Activated CD4-positive, alpha-beta T cell treated with anti-CD3 and anti-CD28 coated beads, Interleukin-2, amount 50 U/mL, for 48 hours (primary cell): ENCODE data around the gene RIMS3.
A peak's percentile ranks its signal among the peaks of the same experiment; 100 is the strongest.
"Not testable (repeated sequence)": the region's sequence is repeated elsewhere in the genome, so short reads cannot be mapped to it uniquely, and the experiment has no call there.

ENCODE experiments used
- DNase-seq, 2 experiments: peaks; one replicate each; pipeline ENCODE4 v3.0.0-alpha.2; 2020

RIMS3 gene

DNA sequence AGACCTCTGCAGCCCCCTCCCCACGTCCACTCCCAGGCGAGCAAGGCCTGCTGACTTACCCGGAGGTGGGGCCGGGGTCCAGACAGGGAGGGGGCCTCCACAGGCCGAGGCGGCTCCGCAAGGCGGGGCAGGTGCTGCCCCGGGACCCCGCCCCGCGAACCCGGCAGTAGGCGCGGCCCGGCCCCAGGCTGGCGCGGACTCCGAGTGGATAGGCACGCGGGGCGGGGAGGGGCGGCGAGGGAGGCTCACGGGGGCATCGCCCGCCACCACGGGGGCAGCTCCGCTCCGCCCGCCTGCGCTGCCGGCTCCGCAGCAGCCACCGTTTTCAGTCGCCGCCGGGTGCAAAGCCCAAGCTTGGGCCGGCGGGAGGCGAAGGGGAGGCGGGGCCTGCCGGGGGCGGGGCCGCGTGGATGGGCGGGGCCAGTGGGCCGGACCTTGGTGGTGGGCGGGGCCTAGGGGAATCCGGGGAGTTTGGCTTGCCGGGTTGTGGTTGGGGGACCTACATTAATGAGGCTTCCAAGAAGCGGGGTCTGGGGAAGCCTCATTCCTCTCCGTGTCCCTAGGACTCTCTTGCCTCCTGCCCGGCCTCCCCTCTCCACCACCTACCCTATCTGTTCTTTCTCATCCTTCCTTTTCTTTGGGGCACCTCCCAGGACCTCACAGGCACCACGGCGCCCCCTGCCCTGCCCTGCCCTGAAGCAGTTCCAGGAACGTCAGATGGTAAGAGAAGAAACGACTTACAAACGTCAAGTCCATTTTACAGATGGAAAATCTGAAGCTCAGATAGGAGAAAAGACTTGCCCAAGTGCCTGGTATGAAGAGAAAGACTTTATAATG, at the start of gene RIMS3:
RIMS3 (minus strand) TSS at position 348 of the 837 bp plus-strand sequence. CDS start 23,757 bp downstream, outside the sequence.
- DNase-seq, result peak; percentile 83 to 85

DNA sequence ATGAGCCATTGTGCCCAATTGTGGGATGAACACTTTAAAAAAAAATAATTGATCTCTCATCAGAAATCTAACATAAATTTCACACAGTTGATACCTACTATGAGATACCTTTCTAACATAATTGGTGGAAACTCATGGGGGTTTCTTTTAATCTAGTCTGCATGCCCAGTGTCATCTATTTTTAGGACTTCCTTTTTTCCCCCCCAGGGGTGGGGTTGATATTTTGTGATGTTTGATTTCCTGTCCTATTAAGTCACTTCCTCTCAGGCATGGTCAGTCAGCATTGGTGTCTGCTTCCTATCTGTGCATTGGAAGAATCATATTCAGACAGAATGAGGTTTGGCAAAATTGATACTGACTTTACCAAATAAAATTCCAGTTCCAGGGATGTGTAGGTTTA, 47.5 kb upstream of the RIMS3 start:
- DNase-seq, result no peak

DNA sequence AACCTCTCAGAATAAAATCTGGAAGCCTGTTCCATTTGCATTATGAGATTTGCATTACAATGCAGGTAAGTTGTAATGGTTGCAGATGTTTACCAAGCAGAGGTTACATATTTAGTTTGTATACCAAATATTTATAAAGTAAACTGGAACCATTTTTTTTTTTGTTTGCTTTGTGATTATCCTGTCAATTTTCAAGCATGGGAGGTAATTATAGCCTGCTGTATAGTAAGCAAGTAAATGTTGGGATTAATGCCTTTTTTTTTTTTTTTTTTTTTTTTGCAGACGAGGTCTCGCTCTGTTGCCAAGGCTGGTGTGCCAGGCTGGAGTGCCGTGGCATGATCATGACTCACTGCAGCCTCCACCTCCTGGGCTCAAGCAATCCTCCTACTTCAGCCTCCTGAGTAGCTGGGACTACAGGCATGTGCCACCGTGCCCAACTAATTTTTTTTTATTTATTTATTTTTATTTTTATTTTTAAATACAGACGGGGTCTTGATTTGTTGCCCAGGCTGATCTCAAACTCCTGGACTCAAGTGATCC, 47.0 kb upstream of the RIMS3 start:
- no peak for DNase-seq

DNA sequence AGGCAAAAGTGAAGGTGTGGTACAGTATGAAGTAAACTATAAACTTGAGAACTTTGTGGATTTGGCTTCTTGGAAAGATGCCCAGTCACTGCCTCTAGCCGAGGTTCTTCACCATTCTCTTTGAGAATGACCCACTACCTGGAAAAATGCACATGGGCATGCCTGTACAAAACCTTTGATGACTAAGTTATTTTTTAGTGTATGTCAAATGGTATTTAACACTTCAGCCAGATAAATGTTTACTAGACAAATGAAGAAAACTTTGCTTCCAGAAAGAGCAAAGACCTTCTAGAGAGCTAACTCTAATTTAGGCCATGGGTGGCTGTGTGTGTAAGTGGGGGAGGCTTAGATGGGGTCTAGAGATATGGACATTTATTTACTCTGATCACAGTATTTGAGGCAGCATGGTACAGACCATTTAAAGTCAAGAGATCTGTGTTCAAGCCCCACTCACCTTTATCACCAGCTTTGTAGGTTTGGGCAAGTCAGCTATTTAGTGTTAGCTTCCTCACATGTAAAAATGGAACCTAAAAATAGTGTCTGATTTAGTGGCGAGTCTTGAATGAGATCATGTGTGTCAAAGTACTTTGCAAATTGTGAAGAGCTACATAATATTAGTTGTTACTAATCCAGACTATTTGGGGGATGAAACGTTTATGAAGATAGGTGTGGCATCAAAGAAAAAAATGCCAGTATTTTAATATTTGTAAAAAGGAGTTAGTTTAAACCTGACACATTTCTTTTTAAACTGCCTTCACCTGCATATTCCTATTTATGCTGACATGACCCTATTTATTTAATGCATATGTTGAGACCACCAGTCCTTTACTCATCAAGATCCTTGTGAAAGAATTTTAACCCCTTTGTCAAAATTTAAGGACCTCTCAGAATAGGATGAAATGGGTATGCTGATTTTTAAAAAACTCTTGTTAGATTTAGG, 46.3 kb upstream of the RIMS3 start:
- DNase-seq, result no peak

GRCh38 chr1:40710581-40711315, 45.3 kb upstream of the RIMS3 start:
- DNase-seq, result no peak

DNA sequence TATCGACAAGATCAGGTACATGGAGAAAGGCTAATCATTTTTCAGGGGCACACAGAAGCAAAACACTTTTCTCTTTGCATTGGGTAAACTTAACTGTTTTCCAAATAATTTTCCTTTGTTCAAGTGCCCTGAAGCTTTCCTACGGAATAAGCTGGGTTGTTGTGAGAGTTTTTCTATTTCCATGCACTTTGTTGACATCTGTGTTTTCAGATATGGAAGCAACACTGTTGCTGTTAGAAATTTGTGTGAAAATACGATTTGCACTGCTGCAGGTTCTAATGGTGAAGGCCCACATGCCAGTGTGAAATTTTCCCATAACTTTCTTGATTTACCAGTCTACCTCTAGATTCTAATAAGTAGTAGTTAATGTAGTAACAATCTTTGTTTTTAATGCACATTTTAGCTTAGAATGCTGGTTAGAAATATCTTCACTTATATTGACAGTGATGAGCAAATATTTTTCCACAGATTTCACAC, 44.4 kb upstream of the RIMS3 start:
- no peak for DNase-seq

GRCh38 chr1:40709100-40709801, 43.8 kb upstream of the RIMS3 start:
- peak; percentile 42 to 62 for DNase-seq

- DNase-seq, result no peak
These were observed 43.2 kb upstream of the RIMS3 start for GRCh38 chr1:40708750-40709099.

DNA sequence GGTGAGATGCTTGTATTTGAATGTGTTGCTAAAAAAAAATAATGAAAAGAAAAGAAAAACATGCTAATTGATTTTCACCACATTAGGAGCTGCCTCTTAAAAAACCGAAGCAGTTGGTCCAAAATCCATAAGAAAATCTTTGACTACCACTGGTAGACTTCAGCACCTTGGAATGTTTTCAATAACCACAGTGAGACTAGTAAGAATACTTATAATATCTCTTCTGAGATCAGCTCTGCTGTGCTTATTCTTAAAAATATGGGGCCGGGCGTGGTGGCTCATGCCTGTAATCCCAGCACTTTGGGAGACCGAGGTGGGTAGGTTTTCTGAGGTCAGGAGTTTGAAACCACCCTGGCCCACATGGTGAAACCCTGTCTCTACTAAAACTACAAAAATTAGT, 41.1 kb upstream of the RIMS3 start:
- no peak for DNase-seq

- no peak for DNase-seq
These were observed 39.6 kb upstream of the RIMS3 start for GRCh38 chr1:40704817-40705733.

- no peak for DNase-seq
These were observed 37.8 kb upstream of the RIMS3 start for GRCh38 chr1:40703316-40703715.

GRCh38 chr1:40702810-40703209, 37.3 kb upstream of the RIMS3 start:
- DNase-seq, result not testable (repeated sequence)

DNA sequence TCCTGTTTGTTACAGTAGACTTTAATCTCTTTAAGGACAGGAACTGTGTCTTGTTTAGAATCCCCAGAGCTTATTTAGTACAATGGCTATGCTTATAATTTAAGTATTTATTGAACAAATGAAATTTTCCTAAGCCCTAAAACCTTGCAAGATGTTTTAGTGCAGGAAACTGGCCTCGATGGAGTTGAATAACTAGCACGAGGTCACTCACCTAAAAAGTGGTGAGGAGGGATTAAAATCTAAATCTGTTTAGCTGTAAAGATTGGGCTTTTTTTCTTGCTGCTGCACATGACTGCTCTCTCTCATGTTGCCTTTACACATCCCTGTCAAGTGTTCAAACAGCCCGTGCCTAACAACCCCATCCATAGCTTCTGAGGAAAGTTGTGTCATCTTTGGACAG, 36.2 kb upstream of the RIMS3 start:
- DNase-seq, result no peak

DNA sequence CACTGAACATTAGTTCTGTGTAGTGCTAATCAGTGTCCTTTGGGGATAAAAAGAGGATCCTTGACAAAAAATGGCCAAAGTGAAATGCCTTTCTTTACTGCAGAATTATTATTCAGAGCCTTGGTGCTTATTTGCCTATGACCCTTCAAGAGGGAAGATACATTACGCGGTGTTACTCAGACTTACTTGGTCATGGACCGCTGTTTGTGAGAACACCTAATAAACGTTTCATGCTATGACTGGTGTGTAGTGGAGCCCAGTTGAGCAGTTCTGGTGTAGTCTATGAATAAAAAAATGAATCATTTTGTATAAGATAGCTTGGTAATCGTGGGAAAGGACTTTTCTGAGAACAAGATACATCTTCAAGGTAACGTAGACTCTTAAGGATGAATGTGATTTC, 34.3 kb upstream of the RIMS3 start:
- no peak for DNase-seq

GRCh38 chr1:40697436-40697835, 32.0 kb upstream of the RIMS3 start:
- no peak for DNase-seq

GRCh38 chr1:40696294-40696693, 30.8 kb upstream of the RIMS3 start:
- no peak for DNase-seq

DNA sequence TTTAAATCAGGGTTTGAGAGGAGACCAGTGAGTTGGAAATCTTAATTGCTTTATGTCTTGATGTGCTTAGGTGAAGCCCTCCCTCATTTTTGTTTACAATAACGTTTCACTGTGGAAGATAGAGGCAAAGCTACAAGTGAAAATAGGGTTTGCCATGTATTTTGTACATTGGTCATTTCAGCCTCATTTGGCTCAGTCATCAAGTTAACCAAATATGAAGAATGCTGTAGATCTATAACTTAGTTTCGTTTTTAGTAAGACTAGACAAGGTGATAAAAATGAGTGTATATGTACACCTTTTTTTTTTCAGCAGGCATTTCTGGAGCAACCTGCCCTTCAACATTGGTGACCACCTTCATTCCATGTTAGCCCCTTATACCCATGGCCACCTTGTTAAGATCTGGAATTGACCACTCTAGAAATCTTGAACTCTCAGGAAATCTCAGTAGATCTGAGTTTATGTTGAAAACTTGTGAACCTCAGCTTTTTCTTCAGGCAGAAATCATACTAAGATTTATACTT, 28.9 kb upstream of the RIMS3 start:
- no peak for DNase-seq

GRCh38 chr1:40693425-40693824, 27.9 kb upstream of the RIMS3 start:
- DNase-seq, result no peak

GRCh38 chr1:40692429-40692895, 27.0 kb upstream of the RIMS3 start:
- DNase-seq, result no peak
